HepG2 (cell line): ENCODE measurements around the gene ARHGAP45. TPM values are rescaled to one million over a fixed set of nuclear protein-coding genes. Genes with fewer than 3 reads are reported as not detected.

ENCODE experiments used
- ATAC-seq: fragments of 200-7000 bp; cut with Tn5 transposase; 3 replicates; pipeline ENCODE4 v1.9.1; 2020; ENCODE audit warnings: mild to moderate bottlenecking, moderate library complexity
- BruUV-seq: library from RNA; stranded (reverse); fragments of 400-500 nt; replicated peaks from 2 replicates; lab custom pipeline; 2021; lab: Mats Ljungman, UMichigan
- CTCF ChIA-PET: fragments of 300-600 bp; formaldehyde crosslinking; extraction: SDS; loops from one replicate; lab custom pipeline; 2021; ENCODE audit warnings: low total read pairs, inconsistent platforms, low intra/inter-chr PET ratio; lab: Yijun Ruan, JAX
- POLR2A ChIA-PET: fragments of 350-600 bp; sonication (Branson Sonifier 250); formaldehyde crosslinking; loops from one replicate; lab custom pipeline; 2020; ENCODE audit warnings: antibody characterized with exemption, inconsistent platforms; lab: Yijun Ruan, JAX
- DNase-seq: peaks from one replicate; pipeline ENCODE4 v3.0.0-alpha.2; 2015; ENCODE audit warnings: low spot score
- FAIRE-seq: peaks from 3 replicates; lab custom pipeline; 2011; peaks lifted over from hg19 to GRCh38; lab: Jason Lieb, UNC
- H2AFZ ChIP-seq: one replicate; pipeline ENCODE4 v1.6.1; 2011; ENCODE audit warnings: low read length, inconsistent platforms
- H3K27ac ChIP-seq: fragments of 300-600 bp; 3 replicates; pipeline ENCODE4 v1.8.0; 2011; ENCODE audit warnings: mixed run types, mild to moderate bottlenecking, mixed read lengths, low read length, inconsistent platforms; ENCODE audit not compliant: insufficient read depth; ENCODE audit errors: extremely low read length
- H3K27me3 ChIP-seq, 2 experiments: fragments of 200-600 bp in 1 of 2; 2 replicates in 1 of 2; 3 replicates in 1 of 2; pipeline versions ENCODE4 v1.6.0 to v1.8.0; 2011; ENCODE audit warnings: low read length in 2 of 2, mild to moderate bottlenecking in 2 of 2, moderate library complexity in 2 of 2, inconsistent platforms in 1 of 2; ENCODE audit not compliant: insufficient read depth in 2 of 2, control insufficient read depth in 1 of 2
- H3K36me3 ChIP-seq, 2 experiments: fragments of 200-600 bp in 1 of 2; replicated peaks in 1 of 2; 2 replicates in 1 of 2; 3 replicates in 1 of 2; pipeline versions ENCODE4 v1.5.1 to v1.8.0; 2011; ENCODE audit warnings: low read length in 2 of 2, inconsistent platforms in 1 of 2; ENCODE audit not compliant: insufficient read depth in 2 of 2, control insufficient read depth in 1 of 2
- H3K4me1 ChIP-seq: 2 replicates; pipeline ENCODE4 v1.5.1; 2012; ENCODE audit warnings: low read length, inconsistent platforms; ENCODE audit not compliant: insufficient read depth
- H3K4me2 ChIP-seq: 2 replicates; pipeline ENCODE4 v1.6.0; 2011; ENCODE audit warnings: low read depth, low read length, inconsistent platforms
- H3K4me3 ChIP-seq, 3 experiments: fragments of 200-600 bp in 1 of 3; sonication (generic), shearing (Covaris generic) in 1 of 3; replicated peaks in 1 of 3; 2 replicates each; pipeline ENCODE4 v1.5.1; 2011 to 2016; ENCODE audit warnings: low read length in 3 of 3, inconsistent platforms in 2 of 3, low read depth in 2 of 3, mild to moderate bottlenecking in 2 of 3, control low read depth in 1 of 3, mixed read lengths in 1 of 3; ENCODE audit not compliant: insufficient read depth in 1 of 3
- H3K79me2 ChIP-seq: one replicate; pipeline ENCODE4 v1.6.1; 2011; ENCODE audit warnings: low read length, inconsistent platforms; ENCODE audit not compliant: insufficient read depth
- H3K9ac ChIP-seq: 2 replicates; pipeline ENCODE4 v1.6.0; 2011; ENCODE audit warnings: mild to moderate bottlenecking, low read depth, low read length, inconsistent platforms; ENCODE audit not compliant: insufficient read depth
- H3K9me3 ChIP-seq: 2 replicates; pipeline ENCODE4 v1.5.1; 2012; ENCODE audit warnings: mild to moderate bottlenecking, low read length
- H4K20me1 ChIP-seq: 2 replicates; pipeline ENCODE4 v1.6.0; 2011; ENCODE audit warnings: inconsistent platforms, mild to moderate bottlenecking, low read length, moderate library complexity; ENCODE audit not compliant: insufficient read depth
- AHR ChIP-seq: IDR thresholded peaks from 2 replicates; pipeline ENCODE4 v1.6.1; 2018; ENCODE audit warnings: missing genetic modification reagents, missing compliant biosample characterization
- CAMTA2 ChIP-seq: sonication (generic); formaldehyde crosslinking; IDR thresholded peaks from 2 replicates; pipeline ENCODE4 v1.4.0; 2020; ENCODE audit warnings: mild to moderate bottlenecking, missing genetic modification reagents, borderline replicate concordance
- CBX1 ChIP-seq: IDR thresholded peaks from one replicate; pipeline ENCODE4 v1.6.1; 2016; ENCODE audit warnings: antibody characterized with exemption, low read depth
- ESRRA ChIP-seq: sonication (generic); formaldehyde crosslinking; IDR thresholded peaks from 2 replicates; pipeline ENCODE4 v1.5.1; 2020; ENCODE audit warnings: mild to moderate bottlenecking, low read depth, missing genetic modification reagents
- FOXP4 ChIP-seq: sonication (generic); formaldehyde crosslinking; IDR thresholded peaks from 2 replicates; pipeline ENCODE4 v1.4.0; 2020; ENCODE audit warnings: missing genetic modification reagents
- FUBP1 ChIP-seq: sonication (generic); formaldehyde crosslinking; IDR thresholded peaks from 2 replicates; pipeline ENCODE4 v1.5.1; 2020; ENCODE audit warnings: missing genetic modification reagents, mild to moderate bottlenecking, borderline replicate concordance
- GTF2F1 ChIP-seq: fragments of 150-350 bp; IDR thresholded peaks from 2 replicates; pipeline ENCODE4 v1.6.1; 2014; ENCODE audit warnings: low read length
- KAT7 ChIP-seq: IDR thresholded peaks from 2 replicates; pipeline ENCODE4 v1.6.1; 2018; ENCODE audit warnings: borderline replicate concordance, missing compliant biosample characterization
- MXI1 ChIP-seq: IDR thresholded peaks from 3 replicates; pipeline ENCODE4 v1.6.1; 2012; ENCODE audit warnings: low read depth, low read length, inconsistent platforms, borderline replicate concordance
- NR2F2 ChIP-seq: IDR thresholded peaks from 2 replicates; pipeline ENCODE4 v1.6.1; 2012; ENCODE audit warnings: low read depth, inconsistent platforms, borderline replicate concordance
- PAWR ChIP-seq: sonication (generic); formaldehyde crosslinking; IDR thresholded peaks from 2 replicates; pipeline ENCODE4 v1.4.0; 2020; ENCODE audit warnings: missing genetic modification reagents, mild to moderate bottlenecking, borderline replicate concordance
- POLR2AphosphoS2 ChIP-seq: IDR thresholded peaks from 2 replicates; pipeline ENCODE4 v1.6.1; 2011; ENCODE audit warnings: low read depth, low read length, improper control_type of control experiment
- SNAPC5 ChIP-seq: sonication (generic); formaldehyde crosslinking; IDR thresholded peaks from 2 replicates; pipeline ENCODE4 v1.8.1; 2023; ENCODE audit warnings: mild to moderate bottlenecking, missing genetic modification reagents, borderline replicate concordance
- TBX2 ChIP-seq: sonication (generic); formaldehyde crosslinking; IDR thresholded peaks from 2 replicates; pipeline ENCODE4 v1.5.0; 2020; ENCODE audit warnings: missing genetic modification reagents, mild to moderate bottlenecking, borderline replicate concordance
- THYN1 ChIP-seq: sonication (generic); formaldehyde crosslinking; IDR thresholded peaks from 2 replicates; pipeline ENCODE4 v1.8.1; 2023; ENCODE audit warnings: low read depth, mild to moderate bottlenecking, moderate library complexity, missing genetic modification reagents, borderline replicate concordance
- TOE1 ChIP-seq: sonication (generic); formaldehyde crosslinking; IDR thresholded peaks from 2 replicates; pipeline ENCODE4 v1.4.0; 2020; ENCODE audit warnings: mild to moderate bottlenecking, missing genetic modification reagents
- ZBTB8A ChIP-seq: sonication (generic); formaldehyde crosslinking; IDR thresholded peaks from 2 replicates; pipeline ENCODE4 v1.4.0; 2020; ENCODE audit warnings: mild to moderate bottlenecking, low read depth, missing genetic modification reagents, borderline replicate concordance
- ZNF446 ChIP-seq: sonication (generic); formaldehyde crosslinking; IDR thresholded peaks from 2 replicates; pipeline ENCODE4 v1.5.0; 2020; ENCODE audit warnings: mild to moderate bottlenecking, missing genetic modification reagents
- ZNF564 ChIP-seq: sonication (generic); formaldehyde crosslinking; IDR thresholded peaks from 2 replicates; pipeline ENCODE4 v1.8.1; 2023; ENCODE audit warnings: mild to moderate bottlenecking, missing genetic modification reagents
- ZNF709 ChIP-seq: sonication (generic); formaldehyde crosslinking; IDR thresholded peaks from 2 replicates; pipeline ENCODE4 v1.5.0; 2020; ENCODE audit warnings: mild to moderate bottlenecking, missing genetic modification reagents
- ZNF773 ChIP-seq: sonication (generic); formaldehyde crosslinking; IDR thresholded peaks from 2 replicates; pipeline ENCODE4 v1.4.0; 2020; ENCODE audit warnings: missing genetic modification reagents, borderline replicate concordance
- WGBS: methylation state at CpG from one replicate; pipeline ENCODE4 v1.1.6; 2017; ENCODE audit warnings: low lambda C conversion rate; 5-methylcytosine and 5-hydroxymethylcytosine counted together
- in situ Hi-C: cut with HindIII; loops from 2 replicates; pipeline ENCODE4 v1.10.0; 2017; ENCODE audit warnings: low pct_unique_long_range_greater_than_20kb; ENCODE audit not compliant: extremely low pct_ligation_motif_present
- intact Hi-C: fragments of 100-400 bp; cut with micrococcal nuclease; formaldehyde crosslinking; loops from one replicate; pipeline ENCODE4 v1.10.0; 2022; ENCODE audit not compliant: unreplicated experiment
- polyA plus RNA-seq, 8 experiments: library from polyadenylated mRNA; depleted of rRNA in 3 of 8; stranded (reverse) in 7 of 8; unstranded in 1 of 8; fragments of >200 nt; fragmentation: Illumina TruSeq in 4 of 8; extraction: Trizol in 4 of 8; gene quantifications; 2 replicates each; pipeline versions ENCODE4 v1.2.1 to v1.2.3, GENCODE V29; 2011 to 2016; ENCODE audit warnings: low read depth in 4 of 8, missing spikeins in 1 of 8, mixed read lengths in 1 of 8; ENCODE audit not compliant: insufficient read depth in 1 of 8
- total RNA-seq, 5 experiments: library from RNA; depleted of rRNA; stranded (reverse); fragments of >200 nt; fragmentation: Illumina TruSeq; extraction: Trizol; gene quantifications; 2 replicates each; pipeline ENCODE4 v1.2.3, GENCODE V29; 2016; ENCODE audit warnings: low read depth in 1 of 5

ARHGAP45 gene
- total and polyA plus RNA-seq, 2 of the 13 experiments (the other 11 are each of a cell fraction or from before 2014, with no cell fraction given), result 0.84 to 32.0 TPM

GRCh38 chr19:1101337-1101698, 34.4 kb downstream of the ARHGAP45 start:
- Histone ChIP-seq H3K4me2 (peak overlapping the region; percentile 92), H3K4me3 (0 out of 6 replicates have a peak overlapping the region, but pooled peaks of 2 of the 3 experiments have one; percentile 15 to 41), H3K36me3 (peaks cover under 1 to 9% of the 10 kb centered on the region in 2 experiments; a peak in 3 of 5 replicates), H3K4me1 (peaks cover 81% of the 10 kb centered on the region), H4K20me1 (peaks cover 11% of the 10 kb centered on the region; the same call in 1 of the 2 replicates), H3K27me3 (no peaks in the 10 kb centered on the region), H2AFZ (no peak overlapping the region), H3K27ac (peak overlapping the region; percentile 86), H3K9ac (peak overlapping the region; percentile 82), H3K9me3 (no peaks in the 10 kb centered on the region), H3K79me2 (peaks cover 11% of the 10 kb centered on the region)
- WGBS, result 45% methylated on average over 9 of the region's 9 CpGs
- ChIA-PET CTCF (no interaction called here), POLR2A (interaction anchor here (0.6 to 4.1 kb wide), 6 partner anchors 15 to 168 kb away, joined by 3 to 20 read pairs (median 4); partner anchors contain the start of genes ARHGAP45, CIRBP and CNN2)
- intact Hi-C loops, result loop anchor here (10.0 kb wide), 1 partner anchor 47 kb away; no protein-coding TSS in a partner anchor
- in situ Hi-C loops, result loop anchor here (5.0 kb wide), 1 partner anchor 34 kb away; the partner anchor contains the start of gene ARHGAP45
- BruUV-seq, result no TSS peak
- DNase-seq (no peak), FAIRE-seq (no peak), ATAC-seq (no peak)
- TF ChIP-seq GTF2F1, result no peak
- TF ChIP-seq ZNF773 (CRISPR knock-in tag), result no peak
- TF ChIP-seq TOE1 (CRISPR knock-in tag), result no peak
- TF ChIP-seq POLR2AphosphoS2, result no peak
- no peak for TF ChIP-seq SNAPC5
- 0 out of 2 replicates have a peak, but pooled peaks have one; percentile 17 for TF ChIP-seq NR2F2
- no peak for TF ChIP-seq CBX1
- TF ChIP-seq AHR (CRISPR knock-in tag), result no peak
- TF ChIP-seq TBX2 (CRISPR knock-in tag), result no peak
- no peak for TF ChIP-seq THYN1 (CRISPR knock-in tag)
- no peak for TF ChIP-seq ZBTB8A
- 0 out of 2 replicates have a peak, but pooled peaks have one; percentile 21 for TF ChIP-seq ZNF709 (CRISPR knock-in tag)
- TF ChIP-seq MXI1, result no peak
- peak; percentile 14; the same call in 1 of the 2 replicates for TF ChIP-seq ZNF446 (CRISPR knock-in tag)
- no peak for TF ChIP-seq FUBP1 (CRISPR knock-in tag)
- no peak for TF ChIP-seq KAT7
- no peak for TF ChIP-seq FOXP4 (CRISPR knock-in tag)
- no peak for TF ChIP-seq ESRRA (CRISPR knock-in tag)
- no peak for TF ChIP-seq CAMTA2 (CRISPR knock-in tag)
- no peak for TF ChIP-seq PAWR (CRISPR knock-in tag)
- TF ChIP-seq ZNF564 (CRISPR knock-in tag), result no peak
